Stimulated activated CD4-positive, alpha-beta T cell treated with anti-CD3 and anti-CD28 coated beads, Interleukin-4, amount 100 ng/mL, for 4 hours (primary cell): ENCODE data around the gene LITAF.

Source experiments
- DNase-seq, 2 experiments: peaks; one replicate each; pipeline ENCODE4 v3.0.0-alpha.2; 2020

Gene LITAF

GRCh38 chr16:11550791-11551498, 35.8 kb downstream of the LITAF start:
- no peak for DNase-seq

DNA sequence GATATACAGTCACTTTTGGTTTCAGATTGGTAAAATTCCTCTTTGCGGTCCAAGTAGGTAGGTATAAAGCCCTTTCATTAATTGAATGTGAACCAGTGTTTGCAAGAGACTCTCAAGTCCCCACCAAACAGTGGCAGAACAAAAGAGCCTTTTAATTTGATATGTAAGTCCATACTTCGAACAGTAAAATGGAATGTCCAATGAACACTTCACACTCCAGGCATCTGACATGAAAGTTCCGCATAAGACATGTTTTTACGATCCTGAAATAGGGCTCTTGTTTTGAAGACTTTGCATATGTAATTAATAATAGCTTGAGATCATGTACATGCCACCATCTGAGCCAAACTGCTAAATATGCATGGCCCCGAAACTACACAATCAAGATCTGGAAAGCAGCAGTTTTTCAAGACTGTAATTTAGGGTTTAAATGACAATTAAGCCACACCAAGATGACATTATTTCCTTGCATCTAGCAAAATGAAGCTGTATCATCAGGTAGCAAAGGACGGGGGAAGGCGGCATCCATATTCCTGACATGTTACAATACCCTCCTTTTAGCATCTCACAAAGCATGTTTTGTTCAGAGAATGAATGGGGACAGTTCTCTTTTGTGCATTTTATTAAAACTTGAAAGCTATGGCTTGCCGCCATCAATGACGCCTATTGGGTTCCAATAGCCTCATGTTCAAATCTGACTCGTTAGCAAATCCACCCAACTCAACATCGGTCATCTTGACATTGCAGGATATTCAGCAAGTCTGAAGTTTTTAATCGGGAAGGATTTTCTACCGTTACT, 39.4 kb downstream of the LITAF start:
- DNase-seq, result no peak

- no peak for DNase-seq
Measured at GRCh38 chr16:11546608-11547061, 40.1 kb downstream of the LITAF start.

- DNase-seq, result no peak
Measured at GRCh38 chr16:11543661-11544393, 42.9 kb downstream of the LITAF start.

DNA sequence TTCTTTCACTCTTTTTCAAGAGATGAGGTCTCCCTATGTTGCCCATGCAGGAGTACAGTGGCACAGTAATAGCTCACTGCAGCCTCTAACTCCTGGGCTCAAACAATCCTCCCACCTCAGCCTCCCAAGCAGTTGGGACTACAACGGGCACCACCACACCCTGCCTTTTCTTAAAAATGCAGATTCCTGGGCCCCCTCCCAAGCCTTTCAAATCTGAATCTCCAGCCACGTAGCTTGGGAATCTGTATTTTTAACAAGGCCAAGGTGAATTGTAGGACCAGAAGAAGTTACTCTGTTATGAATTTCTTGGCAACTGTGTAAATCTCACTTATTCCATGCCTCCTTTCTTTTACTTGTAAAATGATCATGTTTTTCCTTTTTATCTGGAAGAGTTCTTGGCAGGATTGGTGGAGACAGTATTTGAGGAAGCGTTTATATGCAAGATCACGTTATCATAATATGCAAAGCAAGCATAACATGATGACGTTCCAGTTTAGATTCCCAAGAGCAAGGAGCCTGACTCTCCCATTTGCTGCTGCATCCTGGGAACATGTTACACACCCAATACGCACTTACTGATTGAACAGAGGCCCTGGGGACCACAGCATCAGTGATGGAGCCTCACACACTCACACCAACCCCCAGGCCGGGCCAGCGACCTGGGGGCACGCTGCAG, 44.5 kb downstream of the LITAF start:
- no peak for DNase-seq

- DNase-seq, result no peak
Measured at GRCh38 chr16:11539641-11540050, 47.1 kb downstream of the LITAF start.

- DNase-seq, result no peak
Measured at GRCh38 chr16:11538880-11539279, 47.8 kb downstream of the LITAF start.

- no peak for DNase-seq
Measured at GRCh38 chr16:11536104-11536866, 50.4 kb downstream of the LITAF start.

- DNase-seq, result no peak
Measured at GRCh38 chr16:11535494-11535893, 51.2 kb downstream of the LITAF start.

DNA sequence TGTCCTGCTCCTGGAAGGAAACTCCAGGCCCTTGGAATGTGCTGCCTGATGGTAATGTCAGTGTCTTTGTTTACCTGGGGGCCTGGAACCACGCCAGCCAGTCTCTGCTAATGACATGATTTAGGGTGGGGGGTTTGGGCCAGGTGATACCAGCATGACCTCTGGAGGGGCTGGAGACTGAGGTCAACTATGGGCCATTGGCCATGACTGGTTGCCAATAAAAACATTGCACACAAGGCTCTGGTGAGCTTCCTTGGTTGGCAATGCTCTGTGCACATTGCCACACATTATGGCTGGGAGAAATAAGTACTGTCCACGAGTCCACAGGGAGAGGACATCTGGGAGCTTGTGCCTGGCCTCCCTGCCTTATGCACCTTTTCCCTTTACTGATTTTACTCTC, 52.5 kb downstream of the LITAF start:
- DNase-seq, result no peak

DNA sequence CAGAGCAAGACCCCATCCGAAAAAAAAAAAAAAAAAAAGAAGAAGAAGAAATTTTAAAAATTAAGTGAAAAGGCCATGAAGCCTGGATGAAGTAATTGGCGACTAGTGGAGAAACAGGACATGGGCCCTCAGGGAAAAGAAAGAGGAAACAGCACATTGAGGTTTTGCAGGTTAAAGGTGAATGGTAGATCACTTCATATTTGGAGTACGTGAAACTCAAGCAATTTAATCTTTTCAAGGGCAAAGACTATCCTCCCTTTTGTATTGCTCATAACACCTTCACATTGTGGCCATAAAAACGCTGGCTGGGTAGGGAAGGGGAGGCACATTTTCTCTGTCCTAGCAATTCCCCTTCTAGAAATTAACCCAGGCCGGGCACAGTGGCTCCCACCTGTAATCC, 53.1 kb downstream of the LITAF start:
- no peak for DNase-seq

GRCh38 chr16:11530171-11530940, 56.4 kb downstream of the LITAF start:
- DNase-seq, result no peak

- DNase-seq, result no peak
Measured at GRCh38 chr16:11529285-11529684, 57.4 kb downstream of the LITAF start.

DNA sequence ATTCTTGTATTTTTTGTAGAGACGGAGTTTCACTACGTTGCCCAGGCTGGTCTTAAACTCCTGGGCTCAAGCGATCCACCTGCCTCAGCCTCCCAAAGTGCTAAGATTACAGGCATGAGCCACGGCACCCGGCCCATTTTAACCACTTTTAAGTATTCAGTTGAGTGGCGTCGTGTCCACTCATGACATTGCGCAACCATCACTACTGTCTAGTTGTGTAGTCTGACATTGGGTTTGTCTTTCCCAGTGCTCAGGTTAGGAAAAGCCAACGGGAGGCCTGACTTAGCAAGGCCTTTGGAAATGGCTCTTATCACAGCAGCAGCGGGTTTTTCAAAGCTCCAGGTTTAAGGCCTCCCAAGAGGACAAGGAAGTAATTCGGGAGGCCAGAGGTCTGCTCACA, 58.7 kb downstream of the LITAF start:
- no peak for DNase-seq

GRCh38 chr16:11526655-11527350, 59.9 kb downstream of the LITAF start:
- DNase-seq, result no peak

DNA sequence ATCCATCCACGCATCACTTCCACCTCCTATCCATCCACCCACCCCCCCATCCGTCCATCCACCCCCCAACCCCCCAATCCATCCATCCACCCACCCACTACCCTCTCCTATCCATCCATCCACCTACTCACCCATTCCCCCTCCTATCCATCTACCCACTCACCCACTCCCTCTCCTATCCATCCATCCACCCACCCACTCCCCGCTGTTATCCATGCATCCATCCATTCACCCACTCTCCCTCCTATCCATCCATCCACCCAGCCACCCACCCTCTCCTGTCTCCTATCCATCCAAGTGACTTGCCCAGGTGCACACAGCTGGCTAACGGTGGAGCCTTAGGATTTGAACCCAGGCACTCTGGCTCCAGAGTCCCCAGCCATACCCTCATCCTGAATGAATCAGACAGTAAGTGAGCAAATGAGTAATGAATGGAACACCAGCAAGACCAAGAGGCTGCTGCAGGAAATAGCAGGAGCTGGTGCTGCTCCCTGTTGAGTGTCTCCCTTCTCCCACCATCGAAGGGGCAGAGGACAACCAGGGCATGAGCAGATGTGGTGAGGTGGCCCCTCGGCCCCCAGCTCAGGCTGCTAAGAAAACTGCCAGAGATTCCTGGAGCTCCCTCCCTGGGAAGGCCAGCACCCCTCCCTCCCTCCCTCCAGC, 62.5 kb downstream of the LITAF start:
- no peak for DNase-seq

DNA sequence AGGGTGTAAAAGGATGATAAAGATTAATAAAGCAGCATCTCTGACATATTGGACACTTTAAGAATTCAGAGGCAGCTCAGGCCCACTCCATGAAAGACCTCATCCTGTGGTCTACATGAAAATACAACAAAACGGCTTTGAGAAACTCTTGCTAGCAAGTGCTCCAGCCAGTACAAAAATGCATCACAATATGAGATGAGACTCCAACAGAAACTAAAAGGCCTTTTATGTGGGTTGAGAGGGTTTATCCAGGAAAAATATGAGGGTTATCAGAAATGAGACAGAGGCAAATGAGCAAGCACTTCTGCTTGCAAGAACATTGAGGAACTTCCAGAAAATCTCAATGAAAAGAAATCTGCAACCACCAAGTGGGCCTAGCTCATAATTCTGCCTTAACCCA, 65.7 kb downstream of the LITAF start:
- DNase-seq, result no peak

DNA sequence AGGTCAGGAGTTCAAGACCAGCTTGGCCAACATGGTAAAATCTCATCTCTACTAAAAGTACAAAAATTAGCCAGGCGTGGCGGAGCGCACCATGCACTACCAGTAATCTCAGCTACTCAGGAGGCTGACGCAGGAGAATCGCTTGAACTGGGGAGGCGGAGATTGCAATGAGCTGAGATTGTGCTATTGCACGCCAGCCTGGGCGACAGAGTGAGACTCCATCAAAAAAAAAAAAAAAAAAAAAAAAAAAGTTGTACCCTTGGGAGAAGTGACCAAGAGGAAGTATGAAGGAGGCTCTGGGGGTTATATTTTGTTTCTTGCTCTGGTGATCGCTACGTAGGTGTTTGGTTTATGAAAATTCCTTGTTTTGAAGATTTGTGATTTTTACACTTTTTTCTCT, 66.3 kb downstream of the LITAF start:
- no peak for DNase-seq

- DNase-seq, result no peak
Measured at GRCh38 chr16:11517961-11518360, 68.8 kb downstream of the LITAF start.
